Measurements from ENCODE around the gene POU2F2.

GRCh38 chr19:42065511-42065910 lies 66.7 kb downstream of the POU2F2 start:
- TF ChIP-seq, protein P1, sequence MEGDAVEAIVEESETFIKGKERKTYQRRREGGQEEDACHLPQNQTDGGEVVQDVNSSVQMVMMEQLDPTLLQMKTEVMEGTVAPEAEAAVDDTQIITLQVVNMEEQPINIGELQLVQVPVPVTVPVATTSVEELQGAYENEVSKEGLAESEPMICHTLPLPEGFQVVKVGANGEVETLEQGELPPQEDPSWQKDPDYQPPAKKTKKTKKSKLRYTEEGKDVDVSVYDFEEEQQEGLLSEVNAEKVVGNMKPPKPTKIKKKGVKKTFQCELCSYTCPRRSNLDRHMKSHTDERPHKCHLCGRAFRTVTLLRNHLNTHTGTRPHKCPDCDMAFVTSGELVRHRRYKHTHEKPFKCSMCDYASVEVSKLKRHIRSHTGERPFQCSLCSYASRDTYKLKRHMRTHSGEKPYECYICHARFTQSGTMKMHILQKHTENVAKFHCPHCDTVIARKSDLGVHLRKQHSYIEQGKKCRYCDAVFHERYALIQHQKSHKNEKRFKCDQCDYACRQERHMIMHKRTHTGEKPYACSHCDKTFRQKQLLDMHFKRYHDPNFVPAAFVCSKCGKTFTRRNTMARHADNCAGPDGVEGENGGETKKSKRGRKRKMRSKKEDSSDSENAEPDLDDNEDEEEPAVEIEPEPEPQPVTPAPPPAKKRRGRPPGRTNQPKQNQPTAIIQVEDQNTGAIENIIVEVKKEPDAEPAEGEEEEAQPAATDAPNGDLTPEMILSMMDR (IDR thresholded peaks at IDR 0.05), result no peak
- TF ChIP-seq POLR2A (IDR thresholded peaks at IDR 0.05), result no peak

Measured in uterus (tissue), 2 donors.